PC-3 (cell line): ENCODE results near the gene HES7. TPM values are rescaled to one million over a fixed set of nuclear protein-coding genes. Genes with fewer than 3 reads are reported as not detected.

ENCODE experiments used
- ATAC-seq: fragments of 200-7000 bp; cut with Tn5 transposase; 2 replicates; pipeline ENCODE4 v1.9.1; 2020; ENCODE audit warnings: mild to moderate bottlenecking, moderate library complexity
- BruUV-seq: library from RNA; stranded (reverse); fragments of 400-500 nt; replicated peaks from 2 replicates; lab custom pipeline; 2021; lab: Mats Ljungman, UMichigan
- CTCF ChIA-PET: fragments of 300-600 bp; sonication (Branson Sonifier 250); formaldehyde crosslinking; loops from one replicate; lab custom pipeline; 2022; ENCODE audit warnings: antibody characterized with exemption; lab: Charles Lee
- POLR2A ChIA-PET: fragments of 300-600 bp; sonication (Branson Sonifier 250); formaldehyde crosslinking; loops from one replicate; lab custom pipeline; 2022; ENCODE audit warnings: antibody characterized with exemption; ENCODE audit not compliant: unreplicated experiment; lab: Charles Lee
- DNase-seq: peaks from one replicate; pipeline ENCODE4 v3.0.0-alpha.2; 2015
- H2AFZ ChIP-seq: fragments of 300-600 bp; sonication (generic); 2 replicates; pipeline ENCODE4 v1.6.0; 2016; ENCODE audit warnings: antibody characterized with exemption, low read length
- H3F3A ChIP-seq: fragments of 300-600 bp; sonication (generic); one replicate; pipeline ENCODE4 v1.6.0; 2017; ENCODE audit warnings: antibody characterized with exemption, low read length, control low read depth, mild to moderate bottlenecking; ENCODE audit not compliant: unreplicated experiment
- H3K27ac ChIP-seq: fragments of 300-600 bp; sonication (generic); 2 replicates; pipeline ENCODE4 v1.5.1; 2016; ENCODE audit warnings: mild to moderate bottlenecking, low read length
- H3K27me3 ChIP-seq: fragments of 300-600 bp; sonication (generic); 2 replicates; pipeline ENCODE4 v1.6.1; 2016; ENCODE audit warnings: low read length, mixed read lengths
- H3K36me3 ChIP-seq: fragments of 300-600 bp; sonication (generic); 2 replicates; pipeline ENCODE4 v1.6.1; 2016; ENCODE audit warnings: low read depth, mixed run types, low read length, mixed read lengths
- H3K4me1 ChIP-seq: fragments of 300-600 bp; sonication (generic); 2 replicates; pipeline ENCODE4 v1.5.1; 2016; ENCODE audit warnings: low read length; ENCODE audit not compliant: insufficient read depth
- H3K4me2 ChIP-seq: fragments of 300-600 bp; sonication (generic); 2 replicates; pipeline ENCODE4 v1.6.0; 2016; ENCODE audit warnings: low read length
- H3K4me3 ChIP-seq: fragments of 300-600 bp; sonication (generic); 2 replicates; pipeline ENCODE4 v1.5.1; 2016; ENCODE audit warnings: mild to moderate bottlenecking, low read length, mixed read lengths
- H3K79me2 ChIP-seq: fragments of 300-600 bp; sonication (generic); 2 replicates; pipeline ENCODE4 v1.6.1; 2017; ENCODE audit warnings: low read length, mixed read lengths
- H3K9ac ChIP-seq: fragments of 300-600 bp; sonication (generic); 2 replicates; pipeline ENCODE4 v1.6.0; 2016; ENCODE audit warnings: mild to moderate bottlenecking, low read length
- H3K9me2 ChIP-seq: fragments of 300-600 bp; sonication (generic); replicated peaks from 2 replicates; pipeline ENCODE4 v1.6.1; 2016; ENCODE audit warnings: mixed run types, low read length, mixed read lengths
- H3K9me3 ChIP-seq: fragments of 300-600 bp; sonication (generic); 2 replicates; pipeline ENCODE4 v1.6.1; 2016; ENCODE audit warnings: low read length, mixed read lengths
- H4K20me1 ChIP-seq: fragments of 300-600 bp; sonication (generic); 2 replicates; pipeline ENCODE4 v1.6.1; 2016; ENCODE audit warnings: low read length, mixed read lengths
- CTCF ChIP-seq: fragments of 300-600 bp; sonication (generic); conservative IDR thresholded peaks from 2 replicates; pipeline ENCODE4 v1.5.1; 2017; ENCODE audit warnings: antibody characterized with exemption, low read depth, mild to moderate bottlenecking, low read length
- EZH2 ChIP-seq: fragments of 300-600 bp; sonication (generic); IDR thresholded peaks from one replicate; pipeline ENCODE4 v1.6.1; 2017; ENCODE audit warnings: antibody characterized with exemption, mild to moderate bottlenecking, low read length; ENCODE audit not compliant: unreplicated experiment
- EZH2phosphoT487 ChIP-seq: fragments of 300-600 bp; sonication (generic); IDR thresholded peaks from 2 replicates; pipeline ENCODE4 v1.6.1; 2018; ENCODE audit warnings: mild to moderate bottlenecking, antibody characterized with exemption, low read length, borderline replicate concordance
- intact Hi-C: fragments of 100-400 bp; cut with micrococcal nuclease; formaldehyde crosslinking; loops from 2 replicates; pipeline ENCODE4 v1.9.0; 2023
- total RNA-seq: library from RNA; depleted of rRNA; stranded (reverse); fragments of >200 nt; gene quantifications from 2 replicates; pipeline ENCODE4 v1.2.3, GENCODE V29; 2014

The HES7 gene
- total RNA-seq, 1 experiment from 2014 or later: not detected

GRCh38 chr17:8167526-8167925, 43.6 kb upstream of the HES7 start:
- H3K4me3 ChIP-seq: no peak overlapping the region
- DNase-seq (no peak), ATAC-seq (no peak)
- no peaks in the 10 kb centered on the region for H3K9me2 ChIP-seq
- H3F3A ChIP-seq: peaks cover 4% of the 10 kb centered on the region
- peaks cover 2% of the 10 kb centered on the region for H3K79me2 ChIP-seq
- BruUV-seq: no TSS peak
- H3K4me1 ChIP-seq: peaks cover 14% of the 10 kb centered on the region
- no peak overlapping the region for H2AFZ ChIP-seq
- H3K27ac ChIP-seq: no peak overlapping the region
- no peaks in the 10 kb centered on the region for H3K36me3 ChIP-seq
- no peak overlapping the region for H3K4me2 ChIP-seq
- H3K9me3 ChIP-seq: no peaks in the 10 kb centered on the region
- intact Hi-C loops: no loop called here
- no peaks in the 10 kb centered on the region for H3K27me3 ChIP-seq
- CTCF ChIA-PET: no interaction called here
- POLR2A ChIA-PET: no interaction called here
- no peak overlapping the region for H3K9ac ChIP-seq
- H4K20me1 ChIP-seq: no peaks in the 10 kb centered on the region
- TF ChIP-seq EZH2: no peak
- TF ChIP-seq CTCF: no peak
- no peak for TF ChIP-seq EZH2phosphoT487

- BruUV-seq: no TSS peak
- Histone ChIP-seq H3K9ac (no peak overlapping the region), H3F3A (no peaks in the 10 kb centered on the region), H3K27ac (no peak overlapping the region), H3K9me3 (no peaks in the 10 kb centered on the region), H2AFZ (no peak overlapping the region), H3K4me2 (no peak overlapping the region), H3K79me2 (peaks cover 10% of the 10 kb centered on the region), H3K36me3 (no peaks in the 10 kb centered on the region), H3K27me3 (no peaks in the 10 kb centered on the region), H3K9me2 (no peaks in the 10 kb centered on the region), H4K20me1 (0 out of 2 replicates have a peak, but pooled peaks cover 2% of the 10 kb centered on the region), H3K4me3 (no peak overlapping the region), H3K4me1 (peaks cover 17% of the 10 kb centered on the region)
- POLR2A ChIA-PET: no interaction called here
- ATAC-seq (no peak), DNase-seq (no peak)
- intact Hi-C loops: no loop called here
- CTCF ChIA-PET: no interaction called here
- TF ChIP-seq EZH2 (no peak), CTCF (no peak), EZH2phosphoT487 (no peak)
Measured at GRCh38 chr17:8166731-8167130, 42.8 kb upstream of the HES7 start.

- Histone ChIP-seq H4K20me1 (0 out of 2 replicates have a peak, but pooled peaks cover 2% of the 10 kb centered on the region), H3K9me2 (no peaks in the 10 kb centered on the region), H3K79me2 (peaks cover 19% of the 10 kb centered on the region), H3K36me3 (no peaks in the 10 kb centered on the region; the same call in 1 of the 2 replicates), H3K9me3 (no peaks in the 10 kb centered on the region), H3K4me3 (no peak overlapping the region), H3K27ac (no peak overlapping the region), H3F3A (no peaks in the 10 kb centered on the region), H3K4me2 (no peak overlapping the region), H3K4me1 (peaks cover 27% of the 10 kb centered on the region), H3K27me3 (no peaks in the 10 kb centered on the region), H3K9ac (no peak overlapping the region), H2AFZ (no peak overlapping the region)
- TF ChIP-seq CTCF: no peak
- TF ChIP-seq EZH2: no peak
- TF ChIP-seq EZH2phosphoT487: no peak
- CTCF ChIA-PET: no interaction called here
- no TSS peak for BruUV-seq
- POLR2A ChIA-PET: no interaction called here
- intact Hi-C loops: no loop called here
- DNase-seq: no peak
- ATAC-seq: no peak
Measured at GRCh38 chr17:8164815-8165131, 40.9 kb upstream of the HES7 start.
